Hindlimb muscle (tissue), 1 donor: Measurements from ENCODE around the gene FBXL22. TPM values are rescaled to one million over a fixed set of nuclear protein-coding genes. Genes with fewer than 3 reads are reported as not detected.

Experiments used
- DNase-seq: peaks from one replicate; pipeline ENCODE4 v3.0.0-alpha.2; 2013
- polyA plus RNA-seq: library from polyadenylated mRNA; unstranded; fragments of 120-200 nt; gene quantifications from one replicate; pipeline ENCODE4 v1.2.1, GENCODE V29; 2013; ENCODE audit not compliant: insufficient read length

The FBXL22 gene
- polyA plus RNA-seq, 1 donor = 38.4 TPM

GRCh38 chr15:63593705-63594671 is 3.2 kb upstream of the FBXL22 start:
- DNase-seq = no peak

- no peak for DNase-seq
These were observed 2.1 kb upstream of the FBXL22 start for GRCh38 chr15:63595065-63595464.

- no peak for DNase-seq
These were observed 1.5 kb upstream of the FBXL22 start for GRCh38 chr15:63595688-63596087.

GRCh38 chr15:63596676-63597037 is 530 bp upstream of the FBXL22 start:
- DNase-seq = peak; percentile 33

- DNase-seq = no peak
These were observed 634 bp downstream of the FBXL22 start for GRCh38 chr15:63597821-63598220.

- peak; percentile 42 for DNase-seq
These were observed 1.6 kb downstream of the FBXL22 start for GRCh38 chr15:63598473-63599400.

GRCh38 chr15:63599401-63600000 is 2.3 kb downstream of the FBXL22 start:
- DNase-seq = no peak

GRCh38 chr15:63600001-63600615 is 2.9 kb downstream of the FBXL22 start:
- DNase-seq = no peak

GRCh38 chr15:63600616-63601025 is 3.4 kb downstream of the FBXL22 start:
- peak; percentile 94 for DNase-seq

GRCh38 chr15:63601026-63601703 is 4.0 kb downstream of the FBXL22 start:
- peak; percentile 29 for DNase-seq

GRCh38 chr15:63601704-63602185 is 4.6 kb downstream of the FBXL22 start:
- no peak for DNase-seq

- DNase-seq = no peak
These were observed 5.4 kb downstream of the FBXL22 start for GRCh38 chr15:63602595-63602994.

- DNase-seq = no peak
These were observed 6.3 kb downstream of the FBXL22 start for GRCh38 chr15:63603516-63603915.

GRCh38 chr15:63604281-63604680 is 7.1 kb downstream of the FBXL22 start:
- DNase-seq = no peak

GRCh38 chr15:63605036-63605435 is 7.8 kb downstream of the FBXL22 start:
- DNase-seq = no peak

GRCh38 chr15:63605816-63606215 is 8.6 kb downstream of the FBXL22 start:
- DNase-seq = no peak

- DNase-seq = no peak
These were observed 9.1 kb downstream of the FBXL22 start for GRCh38 chr15:63606308-63606707.

GRCh38 chr15:63608989-63609388 is 11.8 kb downstream of the FBXL22 start:
- DNase-seq = no peak

GRCh38 chr15:63609448-63609847 is 12.3 kb downstream of the FBXL22 start:
- no peak for DNase-seq

GRCh38 chr15:63610209-63610841 is 13.1 kb downstream of the FBXL22 start:
- DNase-seq = peak; percentile 78

- no peak for DNase-seq
These were observed 14.0 kb downstream of the FBXL22 start for GRCh38 chr15:63611177-63611576.
